Erythroblast (primary cell): ENCODE results near the gene ACP4.

Experiments
- GATA1 ChIP-seq: IDR thresholded peaks from 2 replicates; pipeline ENCODE4 v1.6.1; 2011; ENCODE audit warnings: low read depth, mild to moderate bottlenecking, control low read depth, low read length, moderate library complexity
- POLR2A ChIP-seq: IDR thresholded peaks from 2 replicates; pipeline ENCODE4 v1.6.1; 2011; ENCODE audit warnings: mild to moderate bottlenecking, low read length

- TF ChIP-seq POLR2A (no peak), GATA1 (no peak)
These were observed 21.9 kb upstream of the ACP4 start for GRCh38 chr19:50768277-50768676.
